ENCODE measurements around the gene DOCK3.

- TF ChIP-seq POLR2A (IDR thresholded peaks at IDR 0.05) (no peak), CTCF (IDR thresholded peaks at IDR 0.05) (no peak), EP300 (IDR thresholded peaks at IDR 0.05) (no peak)
Measured at GRCh38 chr3:51389423-51390183, 714.9 kb downstream of the DOCK3 start.

Measured in ovary (tissue), 3 donors.